Astrocyte (in vitro differentiated cells and primary cell): ENCODE measurements around the gene SLC10A1. TPM values are rescaled to one million over a fixed set of nuclear protein-coding genes. Genes with fewer than 3 reads are reported as not detected.

ENCODE experiments used
- DNase-seq: peaks from one replicate; pipeline ENCODE4 v3.0.0-alpha.2; 2010; ENCODE audit warnings: low read depth
- FAIRE-seq: peaks from 2 replicates; lab custom pipeline; 2011; peaks lifted over from hg19 to GRCh38; lab: Jason Lieb, UNC
- H2AFZ ChIP-seq: 2 replicates; pipeline ENCODE4 v1.6.0; 2012; ENCODE audit warnings: low read depth, low read length, inconsistent platforms
- H3K27ac ChIP-seq: 2 replicates; pipeline ENCODE4 v1.5.1; 2011; ENCODE audit warnings: low read depth, low read length, inconsistent platforms
- H3K27me3 ChIP-seq: 2 replicates; pipeline ENCODE4 v1.6.0; 2011; ENCODE audit warnings: low read length, inconsistent platforms; ENCODE audit not compliant: insufficient read depth
- H3K36me3 ChIP-seq: 2 replicates; pipeline ENCODE4 v1.5.1; 2011; ENCODE audit warnings: low read length, inconsistent platforms; ENCODE audit not compliant: insufficient read depth
- H3K4me1 ChIP-seq: 2 replicates; pipeline ENCODE4 v1.5.1; 2011; ENCODE audit warnings: low read length, inconsistent platforms; ENCODE audit not compliant: insufficient read depth
- H3K4me2 ChIP-seq: 2 replicates; pipeline ENCODE4 v1.6.0; 2012; ENCODE audit warnings: low read length, inconsistent platforms
- H3K4me3 ChIP-seq: 2 replicates; pipeline ENCODE4 v1.5.1; 2011; ENCODE audit warnings: low read depth, mild to moderate bottlenecking, low read length, inconsistent platforms; ENCODE audit not compliant: insufficient read depth
- H3K79me2 ChIP-seq: 2 replicates; pipeline ENCODE4 v1.6.0; 2012; ENCODE audit warnings: mild to moderate bottlenecking, low read length, inconsistent platforms; ENCODE audit not compliant: insufficient read depth
- H3K9ac ChIP-seq: 2 replicates; pipeline ENCODE4 v1.6.0; 2012; ENCODE audit warnings: mild to moderate bottlenecking, low read length, inconsistent platforms
- H3K9me3 ChIP-seq: 2 replicates; pipeline ENCODE4 v1.5.1; 2012; ENCODE audit warnings: low read depth, mild to moderate bottlenecking, low read length, inconsistent platforms; ENCODE audit not compliant: insufficient read depth
- H4K20me1 ChIP-seq: 2 replicates; pipeline ENCODE4 v1.6.0; 2012; ENCODE audit warnings: low read length, inconsistent platforms; ENCODE audit not compliant: insufficient read depth
- H3K27ac Mint-ChIP-seq: one replicate; pipeline ENCODE4 v1.8.0; 2021; ENCODE audit warnings: mild to moderate bottlenecking, mixed read lengths; ENCODE audit not compliant: unreplicated experiment
- H3K27me3 Mint-ChIP-seq: one replicate; pipeline ENCODE4 v1.8.0; 2021; ENCODE audit warnings: low read depth, mixed read lengths; ENCODE audit not compliant: unreplicated experiment
- H3K36me3 Mint-ChIP-seq: one replicate; pipeline ENCODE4 v1.8.0; 2021; ENCODE audit warnings: low read depth, mixed read lengths; ENCODE audit not compliant: unreplicated experiment
- H3K4me1 Mint-ChIP-seq: one replicate; pipeline ENCODE4 v1.8.0; 2021; ENCODE audit warnings: low read depth, mixed read lengths; ENCODE audit not compliant: unreplicated experiment
- H3K4me3 Mint-ChIP-seq: one replicate; pipeline ENCODE4 v1.8.0; 2021; ENCODE audit warnings: mild to moderate bottlenecking, moderate library complexity, mixed read lengths; ENCODE audit not compliant: unreplicated experiment
- H3K9me3 Mint-ChIP-seq: one replicate; pipeline ENCODE4 v1.8.0; 2021; ENCODE audit warnings: mild to moderate bottlenecking, mixed read lengths; ENCODE audit not compliant: unreplicated experiment
- CTCF ChIP-seq: IDR thresholded peaks from 2 replicates; pipeline ENCODE4 v1.5.1; 2011; ENCODE audit warnings: low read depth, mild to moderate bottlenecking, inconsistent platforms, low read length, moderate library complexity; ENCODE audit not compliant: insufficient read depth
- EZH2 ChIP-seq: IDR thresholded peaks from 2 replicates; pipeline ENCODE4 v1.6.1; 2012; ENCODE audit warnings: mild to moderate bottlenecking, low read length, inconsistent platforms; ENCODE audit not compliant: insufficient read depth
- total RNA-seq: library from RNA; stranded (reverse); gene quantifications from 2 replicates; pipeline ENCODE4 v1.2.1, GENCODE V29; 2021

The SLC10A1 gene
- total RNA-seq, 1 donor from 2014 or later: not detected

- H3K4me2 ChIP-seq: no peak overlapping the region
- no peak overlapping the region for H2AFZ ChIP-seq
- Mint-ChIP-seq H3K4me1 (no peaks in the 10 kb centered on the region), H3K36me3 (no peaks in the 10 kb centered on the region), H3K4me3 (no peak overlapping the region), H3K27me3 (peaks cover 2% of the 10 kb centered on the region), H3K9me3 (no peaks in the 10 kb centered on the region), H3K27ac (no peak overlapping the region)
- no peaks in the 10 kb centered on the region for H4K20me1 ChIP-seq
- H3K9ac ChIP-seq: no peak overlapping the region
- no peaks in the 10 kb centered on the region for H3K36me3 ChIP-seq
- no peaks in the 10 kb centered on the region for H3K79me2 ChIP-seq
- no peaks in the 10 kb centered on the region for H3K9me3 ChIP-seq
- no peak overlapping the region for H3K4me3 ChIP-seq
- H3K4me1 ChIP-seq: no peaks in the 10 kb centered on the region
- DNase-seq (no peak), FAIRE-seq (no peak)
- H3K27ac ChIP-seq: no peak overlapping the region
- no peak for TF ChIP-seq EZH2
- no peak for TF ChIP-seq CTCF
- H3K27me3 ChIP-seq: no peaks in the 10 kb centered on the region
These were observed 42.6 kb downstream of the SLC10A1 start for GRCh38 chr14:69754487-69754886.

GRCh38 chr14:69753860-69754259 lies 43.2 kb downstream of the SLC10A1 start:
- H3K9me3 Mint-ChIP-seq: no peaks in the 10 kb centered on the region
- Histone ChIP-seq H3K9ac (no peak overlapping the region), H4K20me1 (no peaks in the 10 kb centered on the region), H3K36me3 (no peaks in the 10 kb centered on the region), H3K4me3 (no peak overlapping the region), H3K4me1 (no peaks in the 10 kb centered on the region), H3K9me3 (no peaks in the 10 kb centered on the region), H3K27me3 (no peaks in the 10 kb centered on the region), H3K79me2 (no peaks in the 10 kb centered on the region), H3K4me2 (no peak overlapping the region), H2AFZ (no peak overlapping the region), H3K27ac (no peak overlapping the region)
- H3K4me1 Mint-ChIP-seq: no peaks in the 10 kb centered on the region
- no peak overlapping the region for H3K4me3 Mint-ChIP-seq
- DNase-seq (no peak), FAIRE-seq (no peak)
- no peak overlapping the region for H3K27ac Mint-ChIP-seq
- H3K36me3 Mint-ChIP-seq: no peaks in the 10 kb centered on the region
- H3K27me3 Mint-ChIP-seq: peaks cover 2% of the 10 kb centered on the region
- TF ChIP-seq EZH2 (no peak), CTCF (no peak)

GRCh38 chr14:69752773-69753172 lies 44.3 kb downstream of the SLC10A1 start:
- Mint-ChIP-seq H3K4me3 (no peak overlapping the region), H3K36me3 (no peaks in the 10 kb centered on the region), H3K4me1 (no peaks in the 10 kb centered on the region), H3K27me3 (peaks cover 2% of the 10 kb centered on the region), H3K9me3 (no peaks in the 10 kb centered on the region), H3K27ac (no peak overlapping the region)
- Histone ChIP-seq H3K79me2 (no peaks in the 10 kb centered on the region), H3K9ac (no peak overlapping the region), H2AFZ (no peak overlapping the region), H3K36me3 (no peaks in the 10 kb centered on the region), H3K9me3 (no peaks in the 10 kb centered on the region), H3K27me3 (no peaks in the 10 kb centered on the region), H3K4me1 (no peaks in the 10 kb centered on the region), H3K27ac (no peak overlapping the region), H4K20me1 (no peaks in the 10 kb centered on the region), H3K4me2 (no peak overlapping the region), H3K4me3 (no peak overlapping the region)
- FAIRE-seq: no peak
- TF ChIP-seq EZH2 (no peak), CTCF (no peak)
- DNase-seq: no peak
